GM21786 (cell line): ENCODE results near the gene CDKAL1.

ENCODE experiments used
- ATAC-seq: cut with Tn5 transposase; IDR thresholded peaks from one replicate; pipeline ENCODE4 v1.9.1; 2021; ENCODE audit not compliant: unreplicated experiment

Gene CDKAL1

DNA sequence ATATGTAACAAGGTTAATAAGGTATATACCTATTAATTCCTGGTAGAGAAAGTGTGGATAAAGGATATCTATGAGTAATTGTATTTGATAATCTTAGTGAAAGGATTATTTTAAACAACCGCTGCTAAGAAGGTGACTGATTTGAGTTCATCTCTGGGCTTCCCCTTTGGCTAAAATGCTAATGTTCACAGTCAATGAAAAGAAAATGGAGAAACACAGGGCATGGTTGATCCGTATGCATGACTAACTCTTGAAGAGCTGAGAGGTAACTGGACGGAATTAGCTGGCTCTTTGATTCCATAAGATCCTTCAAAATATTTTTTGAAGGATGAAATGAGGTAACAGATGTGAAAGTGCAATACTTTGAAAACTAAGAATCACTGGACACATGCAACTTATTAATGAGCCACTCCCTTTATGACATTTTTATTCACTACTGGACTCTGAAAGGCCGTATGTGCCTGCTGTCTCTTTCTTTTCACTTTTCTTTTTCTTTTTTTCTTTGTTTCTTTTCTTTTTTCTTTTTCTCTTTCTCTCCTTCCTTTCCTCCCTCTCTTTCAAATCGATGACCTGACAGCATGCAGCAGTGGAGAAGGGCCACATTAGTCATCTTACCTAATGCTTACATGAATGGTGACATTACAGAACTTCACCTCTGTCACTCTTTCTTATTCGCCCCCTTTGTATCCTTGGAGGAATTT lies 464.6 kb downstream of the CDKAL1 start:
- ATAC-seq = no peak

GRCh38 chr6:21000331-21000801 lies 466.1 kb downstream of the CDKAL1 start:
- ATAC-seq = no peak

- no peak for ATAC-seq
These were observed 467.5 kb downstream of the CDKAL1 start for GRCh38 chr6:21001736-21002135.

GRCh38 chr6:21003780-21004541 lies 469.7 kb downstream of the CDKAL1 start:
- peak; percentile 84 for ATAC-seq

GRCh38 chr6:21005816-21006570 lies 471.7 kb downstream of the CDKAL1 start:
- ATAC-seq = no peak

GRCh38 chr6:21019614-21020013 lies 485.4 kb downstream of the CDKAL1 start:
- no peak for ATAC-seq

GRCh38 chr6:21022343-21023107 lies 488.3 kb downstream of the CDKAL1 start:
- peak; percentile 92 for ATAC-seq

DNA sequence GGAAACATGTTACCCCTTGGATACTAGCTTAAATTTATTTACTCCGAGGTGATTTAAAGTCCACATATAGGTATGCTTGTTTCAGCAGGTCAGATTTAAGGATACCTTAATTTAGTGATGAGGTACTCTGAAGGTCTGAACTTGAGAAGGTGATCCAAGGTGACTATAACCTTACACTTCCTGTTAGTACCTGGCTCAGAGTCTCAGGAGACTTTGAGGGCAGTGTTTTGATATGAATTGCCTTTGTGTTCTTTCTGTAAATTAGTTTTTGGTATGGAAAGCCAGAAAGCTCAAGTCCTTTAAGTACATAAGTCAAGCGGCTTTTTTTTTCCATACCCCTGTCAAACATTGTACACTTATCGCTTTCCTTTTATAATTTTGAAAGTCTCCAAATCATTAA lies 489.0 kb downstream of the CDKAL1 start:
- no peak for ATAC-seq

DNA sequence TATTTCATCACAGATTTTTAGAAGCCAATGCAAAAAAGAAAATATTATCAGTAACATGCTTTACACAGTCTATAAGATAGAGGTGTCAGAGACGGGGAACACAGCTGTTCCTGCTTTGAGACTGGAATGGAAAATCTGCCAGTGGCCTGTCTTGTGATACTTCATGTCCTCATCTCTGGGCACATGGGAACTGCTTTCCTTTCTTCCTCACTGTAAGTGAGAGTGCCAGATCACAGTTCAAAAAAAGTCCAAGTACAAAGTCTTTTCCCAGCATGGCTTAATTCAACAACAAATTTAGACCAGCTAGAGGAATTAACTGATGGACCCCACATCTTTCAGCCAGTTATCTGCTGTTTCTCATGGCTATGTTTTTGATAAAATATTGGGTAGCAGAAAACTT lies 490.4 kb downstream of the CDKAL1 start:
- ATAC-seq = no peak

- no peak for ATAC-seq
These were observed 492.5 kb downstream of the CDKAL1 start for GRCh38 chr6:21026576-21027273.

DNA sequence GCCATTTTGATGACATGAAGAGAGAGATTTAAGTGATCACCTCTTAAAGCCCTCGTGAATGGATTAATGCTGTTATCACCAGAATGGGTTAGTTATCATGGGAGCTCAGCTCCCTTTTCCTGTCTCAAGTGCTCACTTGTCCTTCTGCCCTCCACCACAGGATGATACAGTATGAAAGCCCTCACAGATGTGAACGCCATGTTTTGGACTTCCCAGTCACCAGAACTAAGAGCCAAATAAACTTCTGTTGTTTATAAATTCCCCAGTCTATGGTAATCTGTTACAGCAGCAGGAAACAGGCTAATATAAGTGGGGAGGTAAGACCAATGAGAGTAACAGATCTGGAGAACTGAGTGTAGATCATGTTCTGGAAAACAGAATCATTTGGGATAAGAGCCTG lies 493.2 kb downstream of the CDKAL1 start:
- ATAC-seq = no peak

- no peak for ATAC-seq
These were observed 496.9 kb downstream of the CDKAL1 start for GRCh38 chr6:21031182-21031581.

DNA sequence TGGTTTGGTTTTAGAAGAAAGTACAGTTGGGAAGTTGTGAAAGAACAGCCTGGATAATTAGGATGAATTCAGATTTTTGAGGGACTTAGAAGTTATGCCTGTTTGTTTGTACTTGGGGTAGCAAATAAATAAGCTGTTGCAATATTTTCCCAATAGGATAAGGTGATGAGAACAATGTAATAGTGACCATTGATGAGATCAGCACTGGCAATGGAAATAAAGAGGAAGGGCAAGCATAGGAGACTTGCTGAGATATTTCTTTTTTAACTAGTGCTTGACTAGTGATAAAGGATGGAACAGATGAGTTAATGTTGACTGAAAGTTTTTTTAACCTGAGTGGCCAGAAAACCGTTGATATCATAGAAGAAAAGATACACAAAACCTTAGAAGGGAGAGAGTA lies 498.8 kb downstream of the CDKAL1 start:
- no peak for ATAC-seq

DNA sequence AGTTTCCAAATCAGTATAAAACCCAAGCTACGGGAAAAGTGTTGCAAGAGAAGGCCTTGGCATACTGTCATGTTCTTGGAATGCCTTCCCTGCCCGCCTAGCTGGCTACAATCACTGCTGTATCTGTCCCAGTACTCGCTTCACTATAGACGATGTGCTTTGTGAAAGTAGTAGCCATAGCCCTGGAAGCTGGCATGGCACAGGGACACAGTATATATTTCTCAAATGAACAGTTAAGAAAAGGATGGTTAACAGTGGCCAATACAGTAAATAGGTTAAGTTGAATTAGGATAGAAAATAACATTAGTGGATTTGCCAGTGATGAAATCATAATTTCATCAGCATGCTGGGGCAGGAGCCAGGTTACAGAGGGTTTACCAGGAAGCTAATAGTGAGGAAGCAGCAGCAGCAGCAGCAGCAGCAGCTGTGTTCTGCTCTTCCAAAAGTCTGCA lies 499.3 kb downstream of the CDKAL1 start:
- no peak for ATAC-seq

GRCh38 chr6:21034345-21034744 lies 500.1 kb downstream of the CDKAL1 start:
- ATAC-seq = no peak

GRCh38 chr6:21037453-21037852 lies 503.2 kb downstream of the CDKAL1 start:
- ATAC-seq = no peak

- ATAC-seq = no peak
These were observed 505.7 kb downstream of the CDKAL1 start for GRCh38 chr6:21039926-21040325.

DNA sequence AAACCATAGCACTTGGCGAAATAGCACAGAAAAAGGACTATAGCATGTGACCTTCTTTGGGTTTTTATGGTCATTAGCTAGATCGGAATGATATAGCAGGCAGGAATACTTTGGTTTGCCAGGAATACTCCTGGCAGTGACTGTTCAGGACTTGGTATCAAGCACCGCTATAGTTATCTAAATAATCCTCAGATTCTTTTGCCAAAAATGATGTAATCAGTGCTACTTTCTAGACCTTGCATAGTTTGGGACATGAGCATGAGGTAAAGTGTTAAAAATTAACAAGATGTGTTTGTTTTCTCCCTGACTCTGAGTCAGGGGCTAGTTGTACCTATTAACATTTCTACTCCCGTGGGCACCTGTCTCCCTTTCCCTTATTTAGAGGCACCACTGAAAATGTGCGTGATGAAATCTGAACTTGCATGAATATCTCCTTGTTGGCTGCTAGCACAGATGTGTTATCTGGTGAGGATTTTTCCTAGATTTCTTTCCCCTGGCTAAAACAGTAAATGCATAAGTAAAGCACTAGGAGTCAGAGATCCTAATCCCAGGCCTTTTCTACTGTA lies 511.0 kb downstream of the CDKAL1 start:
- ATAC-seq = no peak

DNA sequence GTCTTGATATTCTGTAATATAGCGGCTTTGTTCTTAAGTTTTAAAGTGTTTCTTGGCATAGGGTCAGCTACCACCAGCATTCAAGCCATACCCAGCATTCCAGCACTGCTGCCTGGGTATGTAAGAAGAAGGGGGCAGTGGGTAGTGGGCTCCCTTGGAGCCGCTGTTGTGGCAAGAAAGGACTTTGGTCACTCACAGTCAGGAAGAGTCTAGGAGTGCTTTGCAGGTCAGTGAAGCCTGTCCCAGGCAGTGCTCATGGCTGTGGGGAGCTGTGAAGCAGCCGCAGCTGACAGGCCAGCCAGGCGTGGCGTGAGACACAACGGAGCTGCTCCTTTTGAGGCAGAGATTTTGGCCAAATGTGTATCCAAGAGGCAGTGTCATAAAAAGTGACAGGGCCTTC lies 512.0 kb downstream of the CDKAL1 start:
- ATAC-seq = no peak

GRCh38 chr6:21048047-21048446 lies 513.8 kb downstream of the CDKAL1 start:
- ATAC-seq = no peak
